GM18868 (cell line): Measurements from ENCODE around the gene CD164L2.

Source experiments
- ATAC-seq: cut with Tn5 transposase; IDR thresholded peaks from one replicate; pipeline ENCODE4 v1.9.1; 2021; ENCODE audit warnings: mild to moderate bottlenecking, moderate library complexity; ENCODE audit not compliant: unreplicated experiment

The CD164L2 gene

GRCh38 chr1:27349784-27350662 is 33.1 kb downstream of the CD164L2 start:
- ATAC-seq = no peak

GRCh38 chr1:27348861-27349783 is 34.0 kb downstream of the CD164L2 start:
- no peak for ATAC-seq

GRCh38 chr1:27346991-27347624 is 36.0 kb downstream of the CD164L2 start:
- no peak for ATAC-seq

GRCh38 chr1:27346357-27346756 is 36.8 kb downstream of the CD164L2 start:
- no peak for ATAC-seq

GRCh38 chr1:27345272-27345671 is 37.9 kb downstream of the CD164L2 start:
- ATAC-seq = no peak

GRCh38 chr1:27343639-27344025 is 39.5 kb downstream of the CD164L2 start:
- ATAC-seq = no peak

GRCh38 chr1:27342778-27343638 is 40.1 kb downstream of the CD164L2 start:
- ATAC-seq = no peak

GRCh38 chr1:27342391-27342777 is 40.7 kb downstream of the CD164L2 start:
- ATAC-seq = no peak

GRCh38 chr1:27341525-27342252 is 41.4 kb downstream of the CD164L2 start, which contains the start of gene SYTL1:
Gene SYTL1 (plus strand): TSS chr1:27342022. CDS start chr1:27345335, 3,313 bp downstream.
- peak; percentile 46 for ATAC-seq

- ATAC-seq = no peak
Measured at GRCh38 chr1:27339213-27339612, 43.9 kb downstream of the CD164L2 start.

- no peak for ATAC-seq
Measured at GRCh38 chr1:27338751-27339150, 44.4 kb downstream of the CD164L2 start.

GRCh38 chr1:27336756-27337155 is 46.4 kb downstream of the CD164L2 start:
- ATAC-seq = no peak

- no peak for ATAC-seq
Measured at GRCh38 chr1:27335506-27336422, 47.4 kb downstream of the CD164L2 start.

GRCh38 chr1:27333717-27334279 is 49.3 kb downstream of the CD164L2 start:
- ATAC-seq = no peak

- no peak for ATAC-seq
Measured at GRCh38 chr1:27332536-27333281, 50.4 kb downstream of the CD164L2 start.

GRCh38 chr1:27331922-27332321 is 51.2 kb downstream of the CD164L2 start:
- ATAC-seq = no peak

GRCh38 chr1:27331426-27331825 is 51.7 kb downstream of the CD164L2 start:
- ATAC-seq = no peak
